NOMO-1 treated with dmso at 0.1 percent for 144 hours (cell line): ENCODE data around the gene PNPO.

Experiments
- DNase-seq: peaks from one replicate; lab custom pipeline; 2025; ENCODE audit not compliant: unreplicated experiment; lab: John Stamatoyannopoulos, UW

The PNPO gene

DNA sequence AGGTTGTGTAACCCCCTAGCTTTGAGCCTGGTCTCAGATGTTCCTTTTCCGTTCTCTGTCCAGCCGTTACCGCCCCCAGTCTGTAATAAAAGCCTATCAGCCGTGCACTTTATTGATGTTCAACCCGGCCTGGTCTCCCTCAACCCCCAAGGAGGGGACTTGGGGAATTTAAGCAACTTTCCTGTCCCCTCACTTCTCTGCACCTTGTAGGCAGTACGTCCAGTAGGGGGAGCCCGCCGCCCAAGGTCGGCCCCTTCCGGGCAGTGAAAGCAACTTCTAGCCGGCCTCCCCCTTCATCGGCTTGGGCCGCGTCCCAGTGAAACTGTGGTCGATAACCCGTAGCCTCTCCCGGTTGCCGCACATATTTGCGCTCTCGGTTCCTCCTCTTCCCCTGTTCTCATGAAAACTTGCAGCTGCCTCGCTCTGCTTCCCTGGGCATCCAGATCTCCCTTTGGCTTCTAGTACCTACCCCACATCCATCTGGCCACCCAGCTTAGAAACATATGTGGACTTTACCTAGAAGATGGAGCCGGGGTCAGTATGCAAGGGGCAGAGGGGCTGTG lies 7.9 kb downstream of the PNPO start:
- peak; percentile 69 for DNase-seq

DNA sequence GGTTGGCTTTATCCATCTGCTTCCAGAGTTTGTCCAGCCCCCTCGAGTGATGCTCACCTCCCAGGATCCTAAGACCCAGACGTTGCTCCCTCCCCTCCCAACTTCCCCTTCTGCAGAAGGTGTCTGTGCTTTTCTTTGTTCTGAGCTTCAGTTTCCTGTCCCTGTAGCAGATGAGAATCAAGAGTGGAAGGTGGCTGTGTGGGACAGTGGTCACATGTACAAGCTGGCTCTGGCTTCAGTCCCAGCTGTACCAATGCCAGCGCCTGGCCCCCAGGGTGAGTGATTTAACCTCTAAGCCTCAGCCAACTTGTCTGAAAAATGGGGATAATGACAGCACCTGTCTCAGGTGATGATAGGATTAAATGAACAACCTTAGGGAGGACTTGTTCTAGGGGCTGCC lies 8.6 kb downstream of the PNPO start:
- DNase-seq: no peak

DNA sequence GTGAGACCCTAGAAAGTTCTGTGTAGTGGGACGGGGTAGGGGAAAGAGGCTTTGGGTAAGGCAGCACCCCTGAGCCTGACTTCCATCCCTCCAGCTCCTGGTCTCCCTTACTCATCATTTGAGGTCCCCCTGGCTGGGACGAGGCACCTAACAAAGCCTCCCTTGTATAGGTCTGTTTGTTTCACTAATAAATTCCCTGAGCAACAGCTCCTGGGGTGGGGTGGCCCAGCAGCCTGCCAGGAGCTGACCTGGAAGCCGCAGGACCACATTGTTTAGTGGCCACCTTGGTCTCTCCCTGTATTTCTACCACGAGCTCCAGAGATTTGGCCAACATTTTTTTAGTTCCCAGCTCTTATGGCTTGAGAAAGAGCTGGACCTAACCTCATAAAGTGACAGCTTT lies 9.1 kb downstream of the PNPO start:
- no peak for DNase-seq

DNA sequence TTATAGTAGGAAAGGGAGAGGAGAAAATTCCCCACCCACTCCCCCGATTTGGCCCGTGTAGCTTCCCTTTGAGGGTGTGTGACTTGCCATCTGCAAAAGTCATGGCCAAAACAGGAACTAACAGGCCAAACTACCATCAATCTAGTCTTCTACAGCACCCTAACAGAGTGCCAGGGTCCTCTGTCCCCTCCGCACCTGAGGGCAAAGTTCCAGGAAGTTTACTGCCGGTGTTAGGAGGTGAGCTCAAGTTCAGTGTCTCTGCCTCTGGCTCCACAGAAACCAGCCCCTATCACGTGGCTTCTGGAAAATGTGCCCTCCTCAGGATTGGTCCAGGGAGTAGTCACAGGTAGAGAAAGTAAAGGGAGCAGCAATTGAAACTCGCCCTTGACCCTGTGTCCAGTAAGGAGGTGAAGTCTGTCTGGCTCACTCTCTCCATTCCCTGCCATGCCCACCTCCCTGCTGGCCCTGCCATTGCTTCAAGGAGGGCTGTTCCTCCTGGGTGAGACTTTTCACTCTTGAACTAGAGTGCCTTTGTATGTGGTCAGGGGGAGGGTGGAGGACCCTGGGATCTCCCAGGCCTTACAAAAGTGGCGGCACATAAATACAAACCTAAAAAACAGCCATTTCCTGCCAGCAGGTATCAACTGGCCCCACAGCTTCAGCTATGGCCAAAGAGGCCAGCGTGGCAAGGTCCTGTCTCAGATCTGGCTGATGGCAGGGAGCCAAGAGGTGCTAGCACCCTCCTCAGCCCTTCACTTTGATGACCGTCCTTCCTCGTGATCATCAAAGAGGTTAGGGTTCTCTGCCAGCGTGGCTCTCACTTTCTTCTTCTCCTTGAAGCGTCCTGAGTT lies 11.0 kb downstream of the PNPO start:
- DNase-seq: no peak

DNA sequence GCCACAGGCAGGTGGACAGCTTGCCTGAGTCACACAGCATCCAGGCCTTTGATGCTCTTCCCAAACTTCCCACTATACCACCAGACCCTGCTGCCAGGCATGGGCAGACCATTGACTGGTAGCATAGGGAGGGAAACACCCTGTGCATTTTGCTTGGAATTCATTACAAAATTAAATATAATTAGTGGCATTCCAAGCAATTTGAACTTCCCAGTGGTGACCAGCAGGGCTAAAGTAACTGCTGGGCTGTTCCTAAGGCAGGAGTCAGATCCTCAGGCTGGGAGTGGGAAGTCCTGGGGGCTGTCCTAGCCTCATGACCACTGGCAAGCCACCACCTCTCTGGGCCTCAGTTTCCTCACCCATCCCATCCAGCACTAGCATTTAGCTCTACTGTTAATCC lies 12.5 kb downstream of the PNPO start:
- no peak for DNase-seq

DNA sequence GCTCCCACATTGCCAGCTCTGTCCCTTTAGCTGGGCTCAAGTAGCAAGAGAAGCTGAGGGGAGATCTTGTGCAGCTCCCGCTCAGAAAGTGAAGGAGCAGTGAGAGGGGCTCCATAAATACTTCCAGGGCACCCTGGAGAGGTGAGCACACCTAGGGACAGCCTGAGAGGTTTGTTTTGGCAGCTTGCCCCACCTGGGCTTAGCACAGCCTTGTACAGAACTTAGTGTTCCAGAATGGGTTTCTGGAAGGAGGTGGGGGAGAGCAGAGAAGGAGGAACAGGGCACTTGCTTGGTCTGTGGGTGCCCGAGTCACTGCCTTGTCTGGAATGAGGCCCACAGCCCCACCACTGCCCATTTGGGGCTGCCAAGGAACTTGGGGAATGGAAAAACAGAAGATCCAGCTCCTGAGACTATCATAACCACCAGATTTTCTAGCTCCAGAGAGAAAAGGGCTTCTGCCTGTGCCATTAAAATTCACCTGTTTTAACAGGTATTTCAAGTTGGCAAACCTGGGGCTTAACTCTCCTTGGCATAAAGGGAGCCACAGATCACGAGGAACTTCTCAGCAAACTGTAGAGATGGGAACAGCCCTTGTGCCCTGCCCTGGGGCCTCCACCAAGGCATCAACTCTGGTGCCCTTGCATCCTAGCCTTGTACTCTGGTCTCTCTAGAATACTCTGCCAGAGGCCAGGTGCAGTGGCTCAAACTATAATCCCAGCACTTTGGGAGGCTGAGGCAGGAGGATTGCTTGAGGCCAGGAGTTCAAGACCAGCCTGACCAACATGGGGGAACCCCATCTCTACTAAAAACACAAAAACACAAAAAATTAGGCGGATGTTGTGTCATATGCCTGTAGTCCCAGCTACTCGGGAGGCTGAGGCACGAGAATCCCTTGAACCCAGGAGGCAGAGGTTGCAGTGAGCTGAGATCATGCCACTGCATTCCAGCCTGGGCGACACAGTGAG lies 14.4 kb downstream of the PNPO start:
- no peak for DNase-seq

DNA sequence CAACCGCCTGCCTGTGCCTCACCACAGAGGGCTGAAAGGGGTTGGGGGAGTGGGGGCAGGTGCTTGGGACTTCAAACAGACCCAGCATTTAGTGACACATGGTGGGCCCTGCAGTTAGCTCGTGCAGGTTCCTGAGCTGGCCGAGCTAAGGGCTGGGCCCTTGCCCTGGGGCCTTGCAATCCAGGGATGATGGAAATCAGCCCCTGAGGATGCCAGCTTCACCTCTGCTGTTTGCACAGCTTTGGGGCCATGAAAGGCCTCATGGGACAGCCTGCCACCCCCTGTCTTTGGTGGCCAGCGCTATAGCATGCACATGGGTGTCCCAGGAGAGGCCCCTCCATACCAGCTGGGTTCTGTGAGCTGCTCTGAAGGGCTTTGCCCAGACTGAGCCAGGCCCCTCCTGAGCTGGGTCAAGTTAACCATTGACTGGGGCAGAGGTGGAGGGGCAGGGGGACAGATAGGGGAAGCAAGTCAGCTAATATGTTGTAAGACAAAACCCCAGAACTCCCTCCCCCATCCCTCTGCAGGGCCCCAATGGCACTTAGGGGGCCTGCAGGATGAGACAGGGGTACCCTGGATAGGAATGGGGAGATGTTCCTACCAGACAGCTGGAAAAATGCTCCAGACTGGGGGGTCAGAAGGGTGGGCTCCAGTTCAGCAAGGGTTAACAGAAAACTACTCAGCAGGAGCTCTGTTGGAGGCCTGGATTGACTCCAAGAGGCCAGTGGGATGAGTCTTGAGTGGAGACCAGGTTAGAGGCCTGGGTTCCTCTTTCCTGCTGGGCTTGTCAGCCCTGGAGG lies 15.6 kb downstream of the PNPO start:
- DNase-seq: no peak

DNA sequence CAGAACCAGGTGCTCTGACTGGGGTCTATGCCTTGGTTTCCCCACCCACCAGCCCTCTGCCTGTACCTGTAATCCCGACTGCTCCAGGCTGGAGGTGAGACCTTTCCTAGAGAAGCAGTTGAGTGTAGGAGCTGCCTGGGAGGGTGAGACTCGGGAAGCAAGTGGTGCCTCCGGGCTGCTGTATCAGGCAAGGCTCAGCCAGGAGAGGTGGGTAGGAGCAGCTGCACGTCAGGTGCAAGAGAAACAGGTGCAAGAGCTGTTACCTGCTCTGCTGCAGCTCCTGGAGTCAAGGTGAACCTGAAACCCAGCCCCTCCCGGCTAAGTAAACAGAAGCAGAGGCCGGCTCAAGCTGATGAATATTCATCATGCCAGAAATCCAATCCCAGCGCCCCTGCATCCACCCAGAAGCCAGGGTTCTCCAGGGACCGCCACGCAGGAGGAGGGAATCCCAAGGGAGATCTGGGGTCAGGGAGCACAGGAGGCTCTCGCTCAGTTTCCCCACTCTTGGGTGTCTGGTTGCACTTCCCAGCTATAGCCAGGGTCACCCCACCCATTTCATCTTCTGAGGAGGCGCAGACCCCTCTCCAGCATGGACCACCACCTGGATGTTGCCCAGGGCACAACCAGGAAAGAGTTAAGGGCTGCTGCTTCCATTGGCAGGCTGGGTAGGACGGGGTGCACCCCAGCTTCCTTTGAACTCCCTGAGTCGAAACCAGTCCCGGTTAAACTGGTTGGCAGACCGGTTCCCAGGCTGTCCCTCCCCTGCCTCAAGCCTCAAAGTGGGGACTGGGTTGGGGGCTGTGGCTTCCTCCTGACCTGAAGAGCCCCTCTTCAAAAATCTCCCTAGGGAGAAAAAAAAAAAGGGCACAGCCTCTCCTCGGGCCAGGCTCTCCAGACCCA lies 16.5 kb downstream of the PNPO start, which contains the start of gene PRR15L:
Gene PRR15L (minus strand): TSS at position 293 of the 900 bp plus-strand sequence. CDS start 4,649 bp downstream, outside the sequence.
- DNase-seq: no peak

DNA sequence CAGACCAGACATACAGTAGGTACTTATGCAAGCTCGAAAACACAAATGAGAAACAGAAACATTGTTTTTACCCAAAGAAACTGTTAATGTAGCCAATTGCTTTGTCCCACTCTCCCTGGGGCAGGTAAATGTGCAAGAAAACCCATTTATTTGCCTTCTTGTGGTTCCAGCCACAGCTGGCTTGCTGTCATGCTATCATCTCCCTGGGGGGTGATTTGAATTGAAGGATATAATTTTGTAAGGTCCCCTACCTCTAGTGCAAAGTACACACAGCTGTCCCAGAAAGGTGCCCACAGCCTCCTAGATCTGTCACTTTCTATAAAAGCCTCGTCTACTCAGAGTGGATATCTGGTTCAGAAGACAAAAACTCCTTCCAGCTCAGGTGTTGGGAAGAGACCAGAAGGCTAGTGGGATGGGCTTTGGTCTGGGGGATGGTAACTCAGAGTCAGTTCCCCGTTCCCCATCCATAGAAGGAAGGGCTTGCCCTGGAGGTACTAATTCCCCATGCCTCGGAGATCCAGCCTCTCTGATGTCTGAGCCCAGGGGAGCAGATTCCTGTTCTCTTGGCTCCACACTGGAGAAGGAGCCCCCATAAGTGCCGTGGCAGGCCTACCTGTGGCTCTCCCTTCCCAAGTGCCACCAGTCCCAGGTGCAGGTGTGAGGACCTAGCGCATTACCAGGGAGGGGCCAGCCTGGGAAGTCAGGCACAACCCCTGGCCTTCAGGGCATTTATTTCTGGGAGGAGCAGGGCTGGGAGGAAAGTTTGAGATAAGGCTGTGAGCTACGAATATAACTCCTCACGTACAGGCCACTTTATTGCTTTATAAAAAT lies 18.7 kb downstream of the PNPO start:
- DNase-seq: no peak

DNA sequence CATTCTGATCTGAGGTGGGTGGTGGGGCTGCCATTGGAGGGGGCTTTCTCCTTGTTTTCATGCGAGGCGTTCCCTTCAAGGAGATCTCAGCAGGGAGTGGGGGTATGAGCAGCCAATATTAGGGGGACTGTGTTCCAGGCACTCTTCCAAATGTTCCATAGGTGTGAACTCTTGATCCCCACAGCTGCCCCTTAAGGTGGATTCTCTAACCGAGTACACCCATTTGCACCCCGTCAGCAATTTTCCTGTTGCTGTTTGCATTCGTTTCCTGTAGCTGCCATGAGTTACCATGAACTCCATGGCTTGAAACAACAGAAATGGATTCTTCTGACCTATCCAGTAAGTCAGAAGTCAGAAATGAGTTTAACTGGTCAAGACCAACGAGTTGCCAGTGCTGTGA lies 20.0 kb downstream of the PNPO start:
- no peak for DNase-seq

DNA sequence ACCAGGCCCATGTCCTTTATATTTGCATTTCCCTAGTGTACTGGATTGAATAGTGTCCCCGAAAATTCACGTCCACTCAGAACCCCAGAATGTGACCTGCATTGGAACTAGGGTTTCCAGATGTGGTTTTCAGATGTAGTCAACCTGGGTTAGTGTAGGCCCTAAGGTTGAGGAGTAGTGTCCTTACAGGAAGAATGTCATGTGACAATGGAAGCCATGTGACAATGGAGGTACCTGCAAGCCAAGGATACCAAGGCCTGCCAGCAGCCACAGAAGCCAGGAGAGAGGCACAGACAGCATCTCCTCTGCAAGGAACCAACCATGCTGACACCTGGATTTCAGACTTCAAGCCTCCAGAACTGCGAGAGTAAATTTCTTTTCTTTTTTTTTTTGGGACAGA lies 21.5 kb downstream of the PNPO start:
- no peak for DNase-seq

DNA sequence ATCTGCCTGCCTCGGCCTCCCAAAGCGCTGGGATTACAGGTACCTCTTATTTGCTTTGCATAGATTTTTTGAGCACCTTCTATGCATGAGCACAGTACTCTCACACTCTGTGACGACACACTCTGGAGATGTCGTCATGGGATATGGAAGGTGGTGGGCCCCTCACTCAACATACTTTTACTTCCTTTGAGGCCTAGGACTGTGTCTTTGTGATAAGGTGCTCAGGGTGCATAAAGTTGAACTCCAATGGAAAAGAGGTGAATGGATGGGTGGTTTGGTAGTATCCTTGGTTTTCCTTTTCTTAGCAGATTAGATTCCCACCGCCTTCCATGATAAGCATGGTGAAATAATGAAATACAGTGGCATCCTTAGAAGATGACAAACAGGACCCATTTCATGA lies 23.5 kb downstream of the PNPO start:
- DNase-seq: no peak

DNA sequence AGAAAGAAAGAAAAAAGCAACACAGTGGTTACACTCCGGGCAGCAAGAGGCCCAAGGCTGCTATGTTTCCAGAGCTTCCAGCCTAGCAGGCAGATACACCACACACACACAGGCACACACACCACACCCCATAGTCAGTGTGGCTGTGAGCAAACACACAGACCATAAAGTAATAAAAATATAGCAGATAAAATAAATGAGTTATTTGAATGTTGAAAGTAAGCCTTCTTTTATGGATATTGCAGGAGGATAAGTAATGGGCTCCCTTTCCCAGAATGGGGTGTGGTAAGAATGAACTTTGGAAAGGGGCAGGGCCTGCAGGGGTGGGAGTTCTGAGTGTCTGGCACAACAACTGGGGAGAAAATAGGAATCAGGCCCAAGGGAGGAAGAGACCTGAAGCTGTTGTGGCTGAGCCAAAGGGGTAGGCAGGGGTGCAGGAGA lies 24.7 kb downstream of the PNPO start:
- DNase-seq: no peak

DNA sequence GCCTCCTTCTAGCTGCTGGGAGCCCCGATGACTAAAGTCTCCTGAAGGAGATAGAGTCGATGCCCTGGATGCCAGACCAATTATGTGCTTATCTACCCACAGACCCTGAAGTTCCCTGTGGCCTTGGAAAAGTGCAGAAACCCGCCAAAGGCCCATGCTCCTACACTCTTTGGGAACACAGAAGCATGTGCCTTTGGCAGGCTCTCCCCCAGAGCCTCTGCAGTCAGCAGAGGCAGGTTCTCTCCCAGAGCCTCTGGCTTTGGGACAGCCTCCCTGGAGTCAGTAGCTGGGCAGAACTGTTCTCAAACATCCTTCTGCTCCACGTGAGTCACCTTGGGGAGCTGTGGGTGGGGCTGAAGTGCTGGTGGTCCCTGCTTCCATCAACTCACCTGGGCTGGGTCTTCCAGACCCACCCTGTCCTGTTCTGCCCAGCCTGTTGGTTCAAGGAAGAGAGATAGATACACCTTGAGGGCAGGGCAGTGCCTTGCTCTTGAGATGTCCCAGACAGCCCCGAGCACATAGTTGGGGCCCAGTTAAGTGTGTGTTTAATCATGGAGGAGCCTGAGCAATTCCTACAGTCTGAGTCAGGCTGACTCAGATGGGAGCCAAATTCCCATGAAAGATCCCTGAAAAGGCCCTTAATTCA lies 26.4 kb downstream of the PNPO start:
- no peak for DNase-seq

DNA sequence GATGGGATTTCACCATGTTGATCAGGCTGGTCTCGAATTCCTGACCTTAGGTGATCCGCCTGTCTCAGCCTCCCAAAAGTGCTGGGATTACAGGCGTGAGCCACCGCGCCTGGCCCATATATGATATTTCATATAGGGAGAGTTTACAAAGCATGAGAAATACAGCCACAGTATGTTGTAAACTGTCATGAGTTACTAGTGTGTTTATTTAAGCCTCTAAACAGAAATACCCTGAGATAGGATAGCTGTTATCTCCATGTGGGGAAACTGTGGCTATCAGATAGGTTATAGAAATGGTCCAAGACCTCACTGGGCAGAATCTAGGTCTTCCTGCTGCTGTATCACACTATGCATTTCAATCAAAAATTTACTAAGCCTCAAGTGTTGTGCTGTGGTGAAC lies 27.5 kb downstream of the PNPO start:
- DNase-seq: no peak

DNA sequence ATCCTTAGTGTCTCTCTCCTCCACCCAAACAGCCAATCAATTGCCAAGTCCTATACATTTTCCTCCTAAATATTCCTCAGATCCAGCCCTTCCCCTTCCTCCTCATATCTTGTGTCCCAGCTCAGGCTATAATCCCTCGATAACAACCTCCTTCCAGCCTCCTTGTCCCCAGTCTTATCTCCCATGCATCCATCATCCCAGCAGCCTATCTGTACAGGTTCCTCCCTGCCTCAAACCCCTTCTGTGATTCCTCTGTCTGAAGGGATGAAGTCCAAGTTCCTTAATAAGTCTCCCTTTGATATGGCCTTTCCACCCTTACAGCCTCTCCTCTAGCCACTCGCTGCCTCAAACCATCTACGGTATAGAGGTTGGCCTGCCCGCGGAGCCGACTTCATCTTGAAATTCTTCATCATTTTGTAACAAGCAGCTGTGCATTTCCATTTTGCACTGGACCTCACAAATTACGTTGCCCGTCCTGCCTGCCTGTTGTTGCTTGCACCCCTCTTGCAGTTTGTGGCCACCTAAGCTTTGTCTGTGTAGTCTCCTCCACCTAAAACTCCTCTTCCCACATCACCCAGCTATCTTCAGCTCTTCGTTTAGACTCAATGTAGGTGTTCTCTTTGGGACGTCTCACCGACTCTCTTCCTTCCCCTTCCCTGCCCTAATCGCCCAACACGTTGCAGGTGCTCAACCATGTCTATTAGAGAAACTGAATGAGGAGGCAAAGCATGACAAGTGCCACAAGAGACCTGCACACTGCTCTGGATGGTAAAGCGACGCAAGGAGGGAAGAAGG lies 28.8 kb downstream of the PNPO start:
- DNase-seq: no peak

DNA sequence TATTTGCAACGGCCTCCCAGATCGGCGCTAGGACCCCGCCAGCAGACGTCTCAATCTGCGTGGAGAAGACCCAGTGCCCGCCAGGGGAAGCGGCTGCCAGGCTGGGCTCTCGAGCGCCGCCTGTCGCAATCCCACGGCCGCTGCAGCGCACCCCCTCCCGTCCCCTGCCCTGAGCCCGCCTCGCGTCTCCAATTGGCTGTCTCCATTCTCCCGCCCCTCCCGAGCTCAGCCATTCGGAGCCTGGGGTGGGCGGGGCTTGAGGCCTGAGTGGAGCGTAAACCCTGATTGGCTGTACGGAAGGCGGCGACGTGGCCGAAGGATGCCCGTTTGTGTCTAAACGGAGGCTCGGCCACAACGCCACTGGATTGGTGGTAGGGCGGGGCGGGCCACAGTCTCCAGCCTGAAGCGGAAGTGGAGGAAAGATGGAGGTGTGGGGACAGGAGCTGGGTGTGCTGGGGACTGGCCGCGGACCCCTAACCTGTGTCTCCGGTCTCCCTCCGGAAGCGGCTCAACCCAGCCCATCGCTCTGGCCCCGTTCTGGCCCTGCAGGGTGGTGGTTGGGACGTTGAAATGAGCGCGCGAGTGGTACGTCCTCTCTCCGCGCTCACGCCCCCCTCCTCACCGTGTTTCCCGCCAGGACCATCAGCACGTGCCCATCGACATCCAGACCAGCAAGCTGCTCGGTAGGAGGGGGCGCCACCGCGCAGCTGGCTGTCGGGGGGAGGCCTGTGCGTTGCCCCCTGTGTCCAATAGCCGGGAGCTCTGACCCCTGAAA lies 29.5 kb downstream of the PNPO start, which contains the start of gene CDK5RAP3:
Gene CDK5RAP3 (plus strand): TSS at position 389 of the 775 bp plus-strand sequence. CDS start 34 bp downstream, at position 423.
- DNase-seq: peak; percentile 99
